HCT116 (cell line): ENCODE results near the gene TTC33. TPM values are rescaled to one million over a fixed set of nuclear protein-coding genes. Genes with fewer than 3 reads are reported as not detected.

Source experiments
- ATAC-seq: fragments of 200-7000 bp; cut with Tn5 transposase; 2 replicates; pipeline ENCODE4 v1.9.1; 2020; ENCODE audit warnings: mild to moderate bottlenecking, moderate library complexity
- BruUV-seq: library from RNA; stranded (reverse); fragments of 400-500 nt; replicated peaks from 2 replicates; lab custom pipeline; 2021; lab: Mats Ljungman, UMichigan
- CTCF ChIA-PET: fragments of 300-600 bp; sonication (Branson Sonifier 250); formaldehyde crosslinking; loops from one replicate; lab custom pipeline; 2021; ENCODE audit warnings: antibody characterized with exemption; lab: Charles Lee
- POLR2A ChIA-PET: fragments of 300-600, 350-600 bp; sonication (Branson Sonifier 250); formaldehyde crosslinking; loops from one replicate; lab custom pipeline; 2021; ENCODE audit warnings: antibody characterized with exemption; lab: Charles Lee
- RAD21 ChIA-PET, 2 experiments: fragments of 300-600 bp; sonication (Branson Sonifier 250); formaldehyde crosslinking; loops; one replicate each; lab custom pipeline; 2023; ENCODE audit warnings: low total read pairs in 2 of 2; ENCODE audit not compliant: uncharacterized antibody in 2 of 2, unreplicated experiment in 2 of 2, low non-redundant PET in 1 of 2; lab: Charles Lee
- DNase-seq: peaks from one replicate; pipeline ENCODE4 v3.0.0-alpha.2; 2010; ENCODE audit warnings: low read depth, low spot score
- H2AFZ ChIP-seq: fragments of 200-600 bp; shearing (Covaris generic), sonication (generic); 2 replicates; pipeline ENCODE4 v1.6.1; 2017; ENCODE audit warnings: low read depth, mixed run types, mixed read lengths, antibody characterized with exemption, low read length; ENCODE audit not compliant: poor library complexity, severe bottlenecking
- H3K27ac ChIP-seq: 2 replicates; pipeline ENCODE4 v1.5.1; 2012; ENCODE audit warnings: low read depth, low read length
- H3K27me3 ChIP-seq: fragments of 200-600 bp; sonication (generic); 2 replicates; pipeline ENCODE4 v1.6.1; 2016; ENCODE audit warnings: mixed run types, low read length, mixed read lengths; ENCODE audit not compliant: insufficient read depth
- H3K36me3 ChIP-seq, 2 experiments: fragments of 200-500 bp in 1 of 2; fragments of 200-600 bp in 1 of 2; sonication (Bioruptor generic) in 1 of 2; sonication (generic) in 1 of 2; 2 replicates each; pipeline versions ENCODE4 v1.5.1 to v1.6.1; 2014 to 2016; ENCODE audit warnings: low read length in 2 of 2, inconsistent platforms in 1 of 2, mixed read lengths in 1 of 2, mixed run types in 1 of 2; ENCODE audit not compliant: insufficient read depth in 2 of 2, control insufficient read depth in 1 of 2
- H3K4me1 ChIP-seq, 2 experiments: fragments of 200-600 bp in 1 of 2; sonication (generic) in 1 of 2; 2 replicates each; pipeline versions ENCODE4 v1.5.1 to v1.6.1; 2012 to 2017; ENCODE audit warnings: low read length in 2 of 2, inconsistent platforms in 1 of 2, mild to moderate bottlenecking in 1 of 2, mixed read lengths in 1 of 2, mixed run types in 1 of 2, moderate library complexity in 1 of 2; ENCODE audit not compliant: insufficient read depth in 2 of 2, control insufficient read depth in 1 of 2
- H3K4me2 ChIP-seq: fragments of 200-600 bp; sonication (generic); 2 replicates; pipeline ENCODE4 v1.6.1; 2017; ENCODE audit warnings: mixed run types, low read length, mixed read lengths
- H3K4me3 ChIP-seq, 2 experiments: fragments of 200-600 bp in 1 of 2; sonication (generic) in 1 of 2; replicated peaks in 1 of 2; 2 replicates each; pipeline ENCODE4 v1.5.1; 2011 to 2016; ENCODE audit warnings: low read length in 2 of 2, control low read depth in 1 of 2, low read depth in 1 of 2, mild to moderate bottlenecking in 1 of 2, mixed read lengths in 1 of 2, mixed run types in 1 of 2
- H3K79me2 ChIP-seq: fragments of 200-600 bp; sonication (generic); 2 replicates; pipeline ENCODE4 v1.6.1; 2017; ENCODE audit warnings: mild to moderate bottlenecking, mixed run types, low read length, moderate library complexity, mixed read lengths; ENCODE audit not compliant: insufficient read depth
- H3K9ac ChIP-seq: fragments of 200-600 bp; sonication (generic); 2 replicates; pipeline ENCODE4 v1.6.1; 2016; ENCODE audit warnings: low read length, mixed read lengths
- H3K9me2 ChIP-seq: fragments of 200-600 bp; sonication (generic), shearing (Covaris generic); 2 replicates; pipeline ENCODE4 v1.6.1; 2017; ENCODE audit warnings: mixed run types, mild to moderate bottlenecking, moderate library complexity; ENCODE audit not compliant: insufficient read depth
- H3K9me3 ChIP-seq, 2 experiments: fragments of 200-500 bp in 1 of 2; fragments of 200-600 bp in 1 of 2; sonication (Bioruptor generic) in 1 of 2; sonication (generic) in 1 of 2; 2 replicates each; pipeline ENCODE4 v1.6.1; 2014 to 2017; ENCODE audit warnings: low read length in 2 of 2, mixed read lengths in 2 of 2, inconsistent platforms in 1 of 2, low read depth in 1 of 2, mild to moderate bottlenecking in 1 of 2, mixed run types in 1 of 2, moderate library complexity in 1 of 2; ENCODE audit not compliant: control insufficient read depth in 1 of 2, insufficient read depth in 1 of 2
- H4K20me1 ChIP-seq: fragments of 200-600 bp; sonication (generic), shearing (Covaris generic); 2 replicates; pipeline ENCODE4 v1.6.1; 2017; ENCODE audit warnings: mixed run types, mild to moderate bottlenecking, moderate library complexity; ENCODE audit not compliant: insufficient read depth
- CEBPB ChIP-seq: IDR thresholded peaks from 2 replicates; pipeline ENCODE4 v1.6.1; 2012; ENCODE audit warnings: low read depth
- POLR2AphosphoS5 ChIP-seq: IDR thresholded peaks from 2 replicates; pipeline ENCODE4 v1.6.1; 2011; ENCODE audit warnings: mild to moderate bottlenecking, low read depth, low read length, moderate library complexity
- SIN3A ChIP-seq: IDR thresholded peaks from 2 replicates; pipeline ENCODE4 v1.6.1; 2012; ENCODE audit warnings: low read depth
- SP1 ChIP-seq: IDR thresholded peaks from 2 replicates; pipeline ENCODE4 v1.6.1; 2012; ENCODE audit warnings: low read depth
- SRF ChIP-seq: IDR thresholded peaks from 2 replicates; pipeline ENCODE4 v1.6.1; 2012; ENCODE audit warnings: low read depth
- YY1 ChIP-seq: IDR thresholded peaks from 2 replicates; pipeline ENCODE4 v1.6.1; 2011; ENCODE audit warnings: low read length, low read depth, moderate library complexity, mild to moderate bottlenecking; ENCODE audit not compliant: insufficient replicate concordance; ENCODE audit errors: extremely low read depth
- ZFX ChIP-seq: fragments of 450-650 bp; IDR thresholded peaks from 2 replicates; pipeline ENCODE4 v1.6.1; 2017
- ZNF274 ChIP-seq: fragments of 200-500 bp; sonication (Bioruptor generic); IDR thresholded peaks from 2 replicates; pipeline ENCODE4 v1.6.1; 2014; ENCODE audit warnings: mild to moderate bottlenecking, low read depth, low read length, inconsistent platforms
- intact Hi-C: fragments of 100-400 bp; cut with micrococcal nuclease; formaldehyde crosslinking; loops from 2 replicates; pipeline ENCODE4 v1.10.0; 2022
- total RNA-seq: library from RNA; stranded (reverse); gene quantifications from one replicate; pipeline ENCODE4 v1.2.1, GENCODE V29; 2021; ENCODE audit not compliant: unreplicated experiment
- TF ChIP-seq, protein P1 (sequence below): IDR thresholded peaks from 2 replicates; pipeline ENCODE4 v1.6.1; 2012
- TF ChIP-seq, protein P2 (sequence below): IDR thresholded peaks from 2 replicates; pipeline ENCODE4 v1.6.1; 2011; ENCODE audit warnings: mild to moderate bottlenecking, low read length, moderate library complexity; ENCODE audit not compliant: insufficient replicate concordance; ENCODE audit errors: extremely low read depth
- TF ChIP-seq, protein P3 (sequence below): IDR thresholded peaks from 2 replicates; pipeline ENCODE4 v1.6.1; 2012; ENCODE audit warnings: low read depth

Gene TTC33
- total RNA-seq, 1 experiment from 2014 or later: 14.5 TPM

DNA sequence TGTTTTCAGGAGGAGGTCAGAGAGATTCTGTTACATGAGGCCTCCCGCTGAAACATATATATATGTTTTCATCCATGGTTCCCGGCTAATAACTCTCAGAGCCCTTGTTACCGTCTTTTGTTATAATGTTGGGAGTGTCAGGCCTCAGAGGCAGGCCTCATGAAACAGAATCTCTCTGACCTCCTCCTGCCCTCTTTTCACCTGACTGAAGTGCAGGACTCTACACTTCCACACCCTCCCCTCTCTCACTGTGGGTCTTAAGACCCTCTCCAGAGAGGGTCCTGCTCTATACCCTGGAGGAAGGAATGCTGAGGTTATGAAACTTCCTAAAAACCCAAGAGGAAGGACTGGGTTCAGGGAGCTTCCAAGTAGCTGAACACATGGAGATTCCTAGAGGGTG, 104.6 kb downstream of the TTC33 start:
- no peaks in the 10 kb centered on the region for H3K36me3 ChIP-seq
- intact Hi-C loops: no loop called here
- no peaks in the 10 kb centered on the region for H3K9me2 ChIP-seq
- no peak overlapping the region for H3K9ac ChIP-seq
- ATAC-seq (no peak), DNase-seq (no peak)
- H3K79me2 ChIP-seq: no peaks in the 10 kb centered on the region
- no peaks in the 10 kb centered on the region for H3K9me3 ChIP-seq
- ChIA-PET POLR2A (no interaction called here), CTCF (no interaction called here), RAD21 (no interaction called here)
- H3K27me3 ChIP-seq: no peaks in the 10 kb centered on the region
- H4K20me1 ChIP-seq: no peaks in the 10 kb centered on the region
- no peak overlapping the region for H3K27ac ChIP-seq
- TF ChIP-seq POLR2AphosphoS5 (no peak), ZNF274 (no peak), ZFX (no peak), SRF (no peak), CEBPB (no peak), SIN3A (no peak), YY1 (no peak), SP1 (no peak)
- TF ChIP-seq, protein P1, sequence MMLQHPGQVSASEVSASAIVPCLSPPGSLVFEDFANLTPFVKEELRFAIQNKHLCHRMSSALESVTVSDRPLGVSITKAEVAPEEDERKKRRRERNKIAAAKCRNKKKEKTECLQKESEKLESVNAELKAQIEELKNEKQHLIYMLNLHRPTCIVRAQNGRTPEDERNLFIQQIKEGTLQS: no peak
- TF ChIP-seq, protein P2, sequence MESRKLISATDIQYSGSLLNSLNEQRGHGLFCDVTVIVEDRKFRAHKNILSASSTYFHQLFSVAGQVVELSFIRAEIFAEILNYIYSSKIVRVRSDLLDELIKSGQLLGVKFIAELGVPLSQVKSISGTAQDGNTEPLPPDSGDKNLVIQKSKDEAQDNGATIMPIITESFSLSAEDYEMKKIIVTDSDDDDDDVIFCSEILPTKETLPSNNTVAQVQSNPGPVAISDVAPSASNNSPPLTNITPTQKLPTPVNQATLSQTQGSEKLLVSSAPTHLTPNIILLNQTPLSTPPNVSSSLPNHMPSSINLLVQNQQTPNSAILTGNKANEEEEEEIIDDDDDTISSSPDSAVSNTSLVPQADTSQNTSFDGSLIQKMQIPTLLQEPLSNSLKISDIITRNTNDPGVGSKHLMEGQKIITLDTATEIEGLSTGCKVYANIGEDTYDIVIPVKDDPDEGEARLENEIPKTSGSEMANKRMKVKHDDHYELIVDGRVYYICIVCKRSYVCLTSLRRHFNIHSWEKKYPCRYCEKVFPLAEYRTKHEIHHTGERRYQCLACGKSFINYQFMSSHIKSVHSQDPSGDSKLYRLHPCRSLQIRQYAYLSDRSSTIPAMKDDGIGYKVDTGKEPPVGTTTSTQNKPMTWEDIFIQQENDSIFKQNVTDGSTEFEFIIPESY: no peak
- TF ChIP-seq, protein P3, sequence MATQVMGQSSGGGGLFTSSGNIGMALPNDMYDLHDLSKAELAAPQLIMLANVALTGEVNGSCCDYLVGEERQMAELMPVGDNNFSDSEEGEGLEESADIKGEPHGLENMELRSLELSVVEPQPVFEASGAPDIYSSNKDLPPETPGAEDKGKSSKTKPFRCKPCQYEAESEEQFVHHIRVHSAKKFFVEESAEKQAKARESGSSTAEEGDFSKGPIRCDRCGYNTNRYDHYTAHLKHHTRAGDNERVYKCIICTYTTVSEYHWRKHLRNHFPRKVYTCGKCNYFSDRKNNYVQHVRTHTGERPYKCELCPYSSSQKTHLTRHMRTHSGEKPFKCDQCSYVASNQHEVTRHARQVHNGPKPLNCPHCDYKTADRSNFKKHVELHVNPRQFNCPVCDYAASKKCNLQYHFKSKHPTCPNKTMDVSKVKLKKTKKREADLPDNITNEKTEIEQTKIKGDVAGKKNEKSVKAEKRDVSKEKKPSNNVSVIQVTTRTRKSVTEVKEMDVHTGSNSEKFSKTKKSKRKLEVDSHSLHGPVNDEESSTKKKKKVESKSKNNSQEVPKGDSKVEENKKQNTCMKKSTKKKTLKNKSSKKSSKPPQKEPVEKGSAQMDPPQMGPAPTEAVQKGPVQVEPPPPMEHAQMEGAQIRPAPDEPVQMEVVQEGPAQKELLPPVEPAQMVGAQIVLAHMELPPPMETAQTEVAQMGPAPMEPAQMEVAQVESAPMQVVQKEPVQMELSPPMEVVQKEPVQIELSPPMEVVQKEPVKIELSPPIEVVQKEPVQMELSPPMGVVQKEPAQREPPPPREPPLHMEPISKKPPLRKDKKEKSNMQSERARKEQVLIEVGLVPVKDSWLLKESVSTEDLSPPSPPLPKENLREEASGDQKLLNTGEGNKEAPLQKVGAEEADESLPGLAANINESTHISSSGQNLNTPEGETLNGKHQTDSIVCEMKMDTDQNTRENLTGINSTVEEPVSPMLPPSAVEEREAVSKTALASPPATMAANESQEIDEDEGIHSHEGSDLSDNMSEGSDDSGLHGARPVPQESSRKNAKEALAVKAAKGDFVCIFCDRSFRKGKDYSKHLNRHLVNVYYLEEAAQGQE: no peak
- no peak overlapping the region for H3K4me2 ChIP-seq
- no TSS peak for BruUV-seq
- no peak overlapping the region for H3K4me3 ChIP-seq
- no peaks in the 10 kb centered on the region for H3K4me1 ChIP-seq
- H2AFZ ChIP-seq: no peak overlapping the region
